Measurements from ENCODE around the gene STAG1. TPM values are rescaled to one million over a fixed set of nuclear protein-coding genes. Genes with fewer than 3 reads are reported as not detected.

The STAG1 gene
- total and polyA plus RNA-seq, 9 of the 15 experiments (the other 6 are each of a cell fraction or from before 2014, with no cell fraction given), result 2.7 to 17.7 (median 8.8) TPM

GRCh38 chr3:136658946-136659682 is 93.1 kb downstream of the STAG1 start:
- Histone ChIP-seq H3K79me2 (ENCODE audit: control insufficient read depth, insufficient read depth, low read length) (peaks cover 43% of the 10 kb centered on the region), H3K9me3 (replicated peaks; ENCODE audit: control insufficient read depth, insufficient read depth, low read depth, low read length) (peaks cover 2% of the 10 kb centered on the region; the same call in 1 of the 2 replicates), H3K36me3 (ENCODE audit: control insufficient read depth, insufficient read depth, low read length) (no peaks in the 10 kb centered on the region), H3K4me1 (replicated peaks in 1 of 2; ENCODE audit: control insufficient read depth in 2 of 2, insufficient read depth in 2 of 2, low read length in 2 of 2) (peaks cover 0 to 2% of the 10 kb centered on the region in 2 experiments; a peak in 2 of 5 replicates), H3K27ac (ENCODE audit: extremely low read depth, low read depth, low read length) (no peak overlapping the region), H3K9ac (ENCODE audit: insufficient read depth in 1 of 2, low read depth in 2 of 2, low read length in 2 of 2) (no peak overlapping the region), H3K27me3 (ENCODE audit: control insufficient read depth in 2 of 2, insufficient read depth in 2 of 2, low read length in 2 of 2) (no peaks in the 10 kb centered on the region), H3K4me2 (ENCODE audit: insufficient read depth, low read length) (no peak overlapping the region), H4K20me1 (replicated peaks; ENCODE audit: control insufficient read depth, insufficient read depth, low read length) (no peaks in the 10 kb centered on the region), H3K4me3 (no peak overlapping the region), H2AFZ (ENCODE audit: low read depth, low read length) (no peak overlapping the region), H3K9me1 (ENCODE audit: control insufficient read depth, insufficient read depth, low read length) (no peaks in the 10 kb centered on the region)
- TF ChIP-seq MED1 (CRISPR knock-in tag; IDR thresholded peaks at IDR 0.05; ENCODE audit: borderline replicate concordance) (no peak), RFX1 (IDR thresholded peaks at IDR 0.05) (peak; percentile 89), RFX5 (IDR thresholded peaks at IDR 0.05; ENCODE audit: low read depth, low read length) (peak; percentile 80)
- BruUV-seq (replicated peaks), result no TSS peak
- 86% methylated on average over 8 of the region's 8 CpGs for WGBS (ENCODE audit: insufficient coverage, low coverage, missing lambda C conversion rate)
- DNase-seq (ENCODE audit: extremely low read depth in 1 of 4, low spot score in 3 of 4), result peak in 2 of 4 experiments; percentile 21 to 25
- in situ Hi-C loops (cut with MboI) (no loop called here), intact Hi-C loops (cut with micrococcal nuclease) (no loop called here)
- no peak for ATAC-seq
- ChIA-PET CTCF (ENCODE audit: low intra/inter-chr PET ratio) (no interaction called here), POLR2A (no interaction called here)
- no peak for FAIRE-seq

- H3K9me3 ChIP-seq (replicated peaks; ENCODE audit: control insufficient read depth, insufficient read depth, low read depth, low read length), result peaks cover 6% of the 10 kb centered on the region; the same call in 1 of the 2 replicates
- POLR2A ChIA-PET, result no interaction called here
- BruUV-seq (replicated peaks), result no TSS peak
- CTCF ChIA-PET (ENCODE audit: low intra/inter-chr PET ratio), result no interaction called here
- no peaks in the 10 kb centered on the region for H3K4me1 ChIP-seq (replicated peaks in 1 of 2; ENCODE audit: control insufficient read depth in 2 of 2, insufficient read depth in 2 of 2, low read length in 2 of 2)
- H4K20me1 ChIP-seq (replicated peaks; ENCODE audit: control insufficient read depth, insufficient read depth, low read length), result no peaks in the 10 kb centered on the region
- H3K9me1 ChIP-seq (ENCODE audit: control insufficient read depth, insufficient read depth, low read length), result no peaks in the 10 kb centered on the region
- H3K79me2 ChIP-seq (ENCODE audit: control insufficient read depth, insufficient read depth, low read length), result peaks cover 44% of the 10 kb centered on the region
- H3K27ac ChIP-seq (ENCODE audit: extremely low read depth, low read depth, low read length), result no peak overlapping the region
- no peak overlapping the region for H3K4me2 ChIP-seq (ENCODE audit: insufficient read depth, low read length)
- in situ Hi-C loops (cut with MboI) (no loop called here), intact Hi-C loops (cut with micrococcal nuclease) (no loop called here)
- H3K4me3 ChIP-seq, result no peak overlapping the region
- H3K36me3 ChIP-seq (ENCODE audit: control insufficient read depth, insufficient read depth, low read length), result no peaks in the 10 kb centered on the region
- FAIRE-seq (no peak), DNase-seq (ENCODE audit: extremely low read depth in 1 of 4, low spot score in 3 of 4) (no peak), ATAC-seq (no peak)
- no peak overlapping the region for H3K9ac ChIP-seq (ENCODE audit: insufficient read depth in 1 of 2, low read depth in 2 of 2, low read length in 2 of 2)
- no peak overlapping the region for H2AFZ ChIP-seq (ENCODE audit: low read depth, low read length)
- no peaks in the 10 kb centered on the region for H3K27me3 ChIP-seq (ENCODE audit: control insufficient read depth in 2 of 2, insufficient read depth in 2 of 2, low read length in 2 of 2)
- 78% methylated on average over 3 of the region's 3 CpGs for WGBS (ENCODE audit: insufficient coverage, low coverage, missing lambda C conversion rate)
- TF ChIP-seq GATA2 (CRISPR knock-in tag; IDR thresholded peaks at IDR 0.05) (no peak), NR2C1 (IDR thresholded peaks at IDR 0.05) (no peak), NR2C1 (tag; IDR thresholded peaks at IDR 0.05) (no peak), E2F3 (CRISPR knock-in tag; IDR thresholded peaks at IDR 0.05) (no peak), MBD1 (CRISPR knock-in tag; IDR thresholded peaks at IDR 0.05) (no peak), MTA3 (IDR thresholded peaks at IDR 0.05; ENCODE audit: borderline replicate concordance) (no peak), HLTF (IDR thresholded peaks at IDR 0.05) (no peak), YBX1 (IDR thresholded peaks at IDR 0.05) (no peak), L3MBTL2 (IDR thresholded peaks at IDR 0.05) (no peak), LARP7 (IDR thresholded peaks at IDR 0.05) (no peak), EWSR1 (IDR thresholded peaks at IDR 0.05; ENCODE audit: borderline replicate concordance, low read depth, partially characterized antibody) (no peak)
These were observed 94.7 kb downstream of the STAG1 start for GRCh38 chr3:136657526-136657925.

All from K562 (cell line).